Tibial nerve (tissue), 4 donors: ENCODE measurements around the gene TAF6.

Source experiments
- CTCF ChIP-seq, 5 experiments: fragments of 200-600 bp in 3 of 5; fragments of 450-650 bp in 2 of 5; sonication (generic) in 3 of 5; IDR thresholded peaks; one replicate each; pipeline ENCODE4 v1.5.1; 2016 to 2019; ENCODE audit warnings: antibody characterized with exemption in 5 of 5, mild to moderate bottlenecking in 3 of 5, moderate library complexity in 2 of 5
- EP300 ChIP-seq, 2 donors: sonication (generic); formaldehyde crosslinking; IDR thresholded peaks; one replicate each; pipeline ENCODE4 v1.6.1; 2017; ENCODE audit warnings: antibody characterized with exemption in 2 of 2, mild to moderate bottlenecking in 1 of 2
- POLR2A ChIP-seq, 2 donors: fragments of 450-650 bp; IDR thresholded peaks; one replicate each; pipeline ENCODE4 v1.6.1; 2017; ENCODE audit warnings: antibody characterized with exemption in 2 of 2, mild to moderate bottlenecking in 2 of 2, moderate library complexity in 2 of 2

GRCh38 chr7:100153708-100154535 lies 34.8 kb upstream of the TAF6 start:
- TF ChIP-seq CTCF (IDR thresholded peaks at IDR 0.05) (no peak), POLR2A (IDR thresholded peaks at IDR 0.05) (no peak), EP300 (IDR thresholded peaks at IDR 0.05) (no peak)
